BJ (cell line): ENCODE results near the gene XPOT. TPM values are rescaled to one million over a fixed set of nuclear protein-coding genes. Genes with fewer than 3 reads are reported as not detected.

ENCODE experiments used
- CTCF ChIA-PET: fragments of 350-600 bp; formaldehyde crosslinking; extraction: SDS; loops from one replicate; lab custom pipeline; 2021; ENCODE audit warnings: antibody characterized with exemption, inconsistent platforms; lab: Yijun Ruan, JAX
- POLR2A ChIA-PET: fragments of 300-600 bp; sonication (Branson Sonifier 250); formaldehyde crosslinking; extraction: SDS; loops from one replicate; lab custom pipeline; 2021; ENCODE audit warnings: antibody characterized with exemption; lab: Charles Lee
- DNase-seq: peaks from one replicate; pipeline ENCODE4 v3.0.0-alpha.2; 2011; ENCODE audit warnings: low read depth
- H3K27me3 ChIP-seq: 2 replicates; pipeline ENCODE4 v1.6.0; 2011; ENCODE audit warnings: low read length; ENCODE audit not compliant: control insufficient read depth, insufficient read depth
- H3K36me3 ChIP-seq: 2 replicates; pipeline ENCODE4 v1.5.1; 2011; ENCODE audit warnings: low read length; ENCODE audit not compliant: control insufficient read depth, insufficient read depth
- H3K4me3 ChIP-seq: 2 replicates; pipeline ENCODE4 v1.5.1; 2011; ENCODE audit warnings: low read depth, mild to moderate bottlenecking, control low read depth, low read length
- polyA plus RNA-seq: library from polyadenylated mRNA; depleted of rRNA; stranded (reverse); fragments of >200 nt; gene quantifications from 2 replicates; pipeline ENCODE4 v1.2.3, GENCODE V29; 2011
- TF ChIP-seq, protein P1 (sequence below): IDR thresholded peaks from 2 replicates; pipeline ENCODE4 v1.5.1; 2011; ENCODE audit warnings: low read depth, mild to moderate bottlenecking, control low read depth, inconsistent platforms, low read length, moderate library complexity; ENCODE audit not compliant: insufficient read depth

Gene XPOT
- polyA plus RNA-seq, 1 experiment, result 77.4 TPM

DNA sequence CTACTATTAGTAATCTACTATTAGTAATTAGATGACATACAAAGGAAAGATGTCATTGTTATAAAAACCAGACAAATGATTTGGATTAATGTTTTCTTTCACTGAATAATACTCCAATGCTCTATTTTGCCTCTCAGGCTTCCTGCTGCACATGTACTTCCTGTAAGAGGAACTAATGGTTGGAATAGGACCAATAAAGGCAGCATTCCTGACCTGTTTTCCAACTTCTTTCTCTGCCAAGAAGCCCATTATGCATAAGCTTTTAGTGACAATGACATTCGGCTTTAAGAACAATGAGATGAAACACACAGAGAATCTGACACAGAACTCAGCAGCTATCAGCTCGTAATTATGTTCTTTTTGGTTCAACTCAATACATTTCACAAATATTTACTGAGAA lies 8.5 kb upstream of the XPOT start:
- no peaks in the 10 kb centered on the region for H3K36me3 ChIP-seq
- no peak overlapping the region for H3K4me3 ChIP-seq
- POLR2A ChIA-PET, result no interaction called here
- CTCF ChIA-PET, result interaction anchor here (1.3 kb wide), 1 partner anchor 570 kb away, joined by 5 read pairs; no protein-coding TSS in a partner anchor
- no peak for DNase-seq
- no peaks in the 10 kb centered on the region for H3K27me3 ChIP-seq
- TF ChIP-seq, protein P1, sequence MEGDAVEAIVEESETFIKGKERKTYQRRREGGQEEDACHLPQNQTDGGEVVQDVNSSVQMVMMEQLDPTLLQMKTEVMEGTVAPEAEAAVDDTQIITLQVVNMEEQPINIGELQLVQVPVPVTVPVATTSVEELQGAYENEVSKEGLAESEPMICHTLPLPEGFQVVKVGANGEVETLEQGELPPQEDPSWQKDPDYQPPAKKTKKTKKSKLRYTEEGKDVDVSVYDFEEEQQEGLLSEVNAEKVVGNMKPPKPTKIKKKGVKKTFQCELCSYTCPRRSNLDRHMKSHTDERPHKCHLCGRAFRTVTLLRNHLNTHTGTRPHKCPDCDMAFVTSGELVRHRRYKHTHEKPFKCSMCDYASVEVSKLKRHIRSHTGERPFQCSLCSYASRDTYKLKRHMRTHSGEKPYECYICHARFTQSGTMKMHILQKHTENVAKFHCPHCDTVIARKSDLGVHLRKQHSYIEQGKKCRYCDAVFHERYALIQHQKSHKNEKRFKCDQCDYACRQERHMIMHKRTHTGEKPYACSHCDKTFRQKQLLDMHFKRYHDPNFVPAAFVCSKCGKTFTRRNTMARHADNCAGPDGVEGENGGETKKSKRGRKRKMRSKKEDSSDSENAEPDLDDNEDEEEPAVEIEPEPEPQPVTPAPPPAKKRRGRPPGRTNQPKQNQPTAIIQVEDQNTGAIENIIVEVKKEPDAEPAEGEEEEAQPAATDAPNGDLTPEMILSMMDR, result no peak

DNA sequence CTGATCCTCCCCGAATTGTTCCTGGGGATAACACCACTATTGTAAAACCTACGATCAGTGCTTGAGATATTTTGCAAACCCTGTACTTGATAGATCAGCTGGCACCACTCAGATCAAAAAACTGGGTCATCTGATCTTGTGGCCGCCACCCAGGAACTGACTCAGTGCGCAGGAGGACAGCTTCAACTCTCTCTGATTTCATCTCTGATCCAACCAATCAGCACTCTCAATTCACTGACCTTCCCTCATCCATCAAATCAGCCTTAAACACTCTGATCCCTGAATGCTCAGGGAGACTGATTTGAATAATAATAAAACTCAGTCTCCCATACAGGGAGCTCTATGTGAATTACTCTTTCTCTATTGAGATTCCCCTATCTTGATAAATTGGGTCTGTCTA lies 4.2 kb upstream of the XPOT start:
- POLR2A ChIA-PET, result no interaction called here
- no peaks in the 10 kb centered on the region for H3K36me3 ChIP-seq
- TF ChIP-seq, protein P1, result no peak
- no peaks in the 10 kb centered on the region for H3K27me3 ChIP-seq
- CTCF ChIA-PET, result no interaction called here
- no peak overlapping the region for H3K4me3 ChIP-seq
- no peak for DNase-seq

DNA sequence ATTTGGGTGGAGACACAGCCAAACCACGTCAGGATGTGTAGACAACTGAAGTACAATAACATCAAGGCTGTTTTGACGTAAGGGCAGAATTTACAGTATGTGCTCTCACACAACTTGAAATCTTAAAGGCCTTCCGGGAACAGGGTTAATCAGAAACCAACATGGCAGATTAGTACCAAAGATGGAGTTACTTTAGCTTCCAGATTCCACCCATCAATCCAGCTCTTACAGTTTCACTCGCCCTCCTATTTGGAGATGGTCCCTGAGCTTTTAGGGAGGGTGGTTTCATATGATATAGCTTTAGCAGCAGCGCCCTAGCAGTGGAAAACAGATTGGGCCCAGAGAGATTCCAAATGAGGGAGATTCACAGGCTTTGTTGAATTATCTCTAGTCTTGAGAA lies 2.0 kb upstream of the XPOT start:
- no peak overlapping the region for H3K4me3 ChIP-seq
- ChIA-PET POLR2A (no interaction called here), CTCF (no interaction called here)
- DNase-seq, result no peak
- no peaks in the 10 kb centered on the region for H3K36me3 ChIP-seq
- TF ChIP-seq, protein P1, result no peak
- H3K27me3 ChIP-seq, result no peaks in the 10 kb centered on the region

DNA sequence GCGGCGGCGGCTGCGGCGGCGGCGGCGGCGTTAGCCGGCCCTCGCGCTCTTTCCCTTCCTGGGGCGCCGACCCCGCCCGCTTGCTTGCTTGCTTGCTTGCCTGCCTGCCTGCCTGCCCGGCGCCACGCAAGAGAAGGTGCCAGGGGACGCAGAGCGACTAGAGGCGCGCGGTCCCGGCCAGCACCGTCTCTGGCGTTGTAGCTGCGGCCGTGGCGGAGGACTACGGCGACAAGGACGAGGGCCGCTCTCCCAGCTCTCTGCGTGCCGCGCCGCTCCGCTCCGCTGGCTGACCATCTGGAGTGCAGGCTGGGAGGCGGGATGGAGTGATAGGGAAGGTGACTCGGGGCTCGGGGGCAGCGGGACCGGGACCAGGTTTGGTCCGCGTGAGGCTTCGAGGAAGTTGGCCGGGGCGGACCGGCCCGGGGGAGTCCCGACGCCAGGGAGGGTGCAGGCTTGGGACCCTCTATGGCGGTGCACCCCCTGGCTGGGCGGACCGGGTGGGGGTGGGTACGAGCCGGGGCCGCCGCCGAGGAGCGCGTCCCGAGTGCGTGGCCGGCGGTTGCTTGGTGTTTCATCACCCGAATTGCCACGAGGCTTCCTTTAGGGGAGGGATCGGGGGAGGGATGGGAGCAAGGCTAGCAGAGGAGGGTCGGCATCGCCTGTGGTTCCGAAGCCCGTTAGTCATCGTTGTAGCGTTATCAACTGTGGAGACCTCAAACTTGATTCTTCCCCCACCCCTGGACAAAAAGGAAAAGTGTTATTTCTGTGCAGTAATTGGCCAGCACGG lies 471 bp downstream of the XPOT start:
- Histone ChIP-seq H3K27me3 (no peaks in the 10 kb centered on the region), H3K4me3 (peak overlapping the region; percentile 88), H3K36me3 (no peaks in the 10 kb centered on the region)
- peak; percentile 37 for DNase-seq
- ChIA-PET POLR2A (interaction anchor here (0.6 kb wide), 1 partner anchor 11 kb away, joined by 10 read pairs; no protein-coding TSS in a partner anchor), CTCF (interaction anchor here (1.1 kb wide), 1 partner anchor 148 kb away, joined by 6 read pairs; no protein-coding TSS in a partner anchor)
- TF ChIP-seq, protein P1, result no peak

DNA sequence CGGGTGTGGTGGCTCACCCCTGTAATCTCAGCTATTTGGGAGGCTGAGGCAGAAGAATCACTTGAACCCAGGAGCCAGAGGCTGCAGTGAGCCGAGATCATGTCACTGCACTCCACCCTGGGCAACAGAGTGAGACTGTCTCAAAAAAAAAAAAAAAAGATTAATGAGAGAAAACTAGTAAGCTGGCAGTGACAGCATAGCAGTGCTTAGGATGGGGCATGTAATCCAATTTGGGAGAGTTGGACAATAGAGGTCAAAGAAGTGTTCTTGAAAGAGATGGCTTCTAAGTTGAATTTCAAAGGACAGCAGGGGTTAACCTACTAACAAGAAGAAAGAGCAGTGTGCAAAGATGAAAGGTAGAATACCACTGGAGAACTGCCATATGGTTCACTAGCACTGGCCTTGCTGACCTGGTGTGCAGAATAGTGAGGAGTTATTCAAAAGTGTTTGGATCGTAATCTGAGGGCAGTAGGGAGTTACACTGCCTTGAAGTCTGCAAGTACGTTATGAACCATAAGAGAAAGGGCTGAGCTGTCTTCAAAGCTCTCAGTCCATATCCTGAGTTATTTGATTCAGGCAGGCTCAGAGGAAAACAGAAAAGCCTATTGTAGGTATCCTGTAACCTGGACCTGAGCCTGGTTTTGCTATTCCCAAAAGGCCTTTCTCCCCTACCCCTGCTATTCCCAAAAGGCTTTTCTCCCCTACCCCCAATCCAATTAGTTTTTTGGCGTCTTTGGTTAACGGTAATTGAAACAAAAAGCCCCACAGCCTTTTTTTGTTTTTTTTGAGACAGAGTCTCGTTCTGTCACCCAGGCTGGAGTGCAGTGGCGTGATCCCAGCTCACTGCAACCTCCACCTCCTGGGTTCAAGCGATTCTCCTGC lies 3.4 kb downstream of the XPOT start:
- H3K27me3 ChIP-seq, result no peaks in the 10 kb centered on the region
- TF ChIP-seq, protein P1, result no peak
- ChIA-PET POLR2A (no interaction called here), CTCF (interaction anchor here (0.6 kb wide), 1 partner anchor 299 kb away, joined by 3 read pairs; no protein-coding TSS in a partner anchor)
- no peak overlapping the region for H3K4me3 ChIP-seq
- H3K36me3 ChIP-seq, result peaks cover 4% of the 10 kb centered on the region
- DNase-seq, result no peak
